GM19467 (cell line): ENCODE measurements around the gene PIP5K1C.
"Not testable (repeated sequence)": the region's sequence is repeated elsewhere in the genome, so short reads cannot be mapped to it uniquely, and the experiment has no call there.

Source experiments
- ATAC-seq: cut with Tn5 transposase; IDR thresholded peaks from one replicate; pipeline ENCODE4 v1.9.1; 2021; ENCODE audit warnings: mild to moderate bottlenecking, moderate library complexity; ENCODE audit not compliant: unreplicated experiment

Gene PIP5K1C

DNA sequence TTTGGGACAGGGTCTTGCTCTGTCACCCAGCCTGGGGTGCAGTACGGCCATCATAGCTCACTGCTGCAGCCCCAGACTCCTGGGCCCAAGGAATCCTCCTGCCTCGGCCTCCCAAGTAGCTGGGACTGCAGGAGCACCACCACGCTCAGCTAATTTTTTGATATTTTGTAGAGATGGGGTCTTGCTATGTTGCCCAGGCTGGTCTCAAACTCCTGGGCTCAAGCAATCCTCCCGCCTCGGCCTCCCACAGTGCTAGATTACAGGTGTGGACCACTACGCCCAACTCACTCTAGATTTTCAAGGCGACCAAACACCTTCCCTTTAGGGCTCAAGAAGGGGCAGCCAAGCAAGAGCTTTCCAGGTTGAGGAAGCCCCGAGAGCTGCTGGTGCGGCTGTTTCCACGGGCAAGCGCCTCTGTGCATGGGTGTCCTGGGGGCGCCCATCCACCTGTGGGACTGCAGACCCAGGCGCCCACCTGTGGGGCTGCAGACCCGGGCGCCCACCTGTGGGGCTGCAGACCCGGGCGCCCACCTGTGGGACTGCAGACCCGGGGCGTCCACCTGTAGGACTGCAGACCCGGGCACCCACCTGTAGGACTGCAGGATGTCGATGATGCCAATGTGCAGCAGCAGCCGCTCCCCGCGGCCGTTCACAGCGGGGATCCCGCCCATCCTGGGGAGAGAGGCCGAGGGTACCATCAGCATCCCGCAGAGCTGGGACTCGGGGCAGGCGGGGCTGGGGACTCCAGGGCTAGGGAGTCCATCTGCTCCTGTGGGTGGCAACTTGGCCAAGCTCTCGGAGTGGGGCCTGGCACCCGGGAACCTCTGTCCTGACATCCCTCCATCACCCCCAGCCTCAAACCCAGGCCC lies 52.0 kb downstream of the PIP5K1C start:
- ATAC-seq: no peak

DNA sequence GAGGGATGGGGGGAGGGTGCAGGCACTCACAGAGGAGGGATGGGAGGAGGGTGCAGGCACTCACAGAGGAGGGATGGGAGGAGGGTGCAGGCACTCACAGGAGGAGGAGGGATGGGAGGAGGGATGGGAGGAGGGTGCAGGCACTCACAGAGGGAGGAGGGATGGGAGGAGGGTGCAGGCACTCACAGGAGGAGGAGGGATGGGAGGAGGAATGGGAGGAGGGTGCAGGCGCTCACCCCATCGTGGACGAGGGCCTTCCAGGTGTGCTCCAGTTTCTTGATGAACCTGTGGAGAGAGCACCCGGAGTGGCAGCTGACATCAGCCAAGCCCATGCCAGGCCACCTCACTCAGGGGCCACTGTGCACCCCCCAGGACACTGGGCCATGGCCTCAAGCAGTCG lies 53.2 kb downstream of the PIP5K1C start:
- ATAC-seq: not testable (repeated sequence)

DNA sequence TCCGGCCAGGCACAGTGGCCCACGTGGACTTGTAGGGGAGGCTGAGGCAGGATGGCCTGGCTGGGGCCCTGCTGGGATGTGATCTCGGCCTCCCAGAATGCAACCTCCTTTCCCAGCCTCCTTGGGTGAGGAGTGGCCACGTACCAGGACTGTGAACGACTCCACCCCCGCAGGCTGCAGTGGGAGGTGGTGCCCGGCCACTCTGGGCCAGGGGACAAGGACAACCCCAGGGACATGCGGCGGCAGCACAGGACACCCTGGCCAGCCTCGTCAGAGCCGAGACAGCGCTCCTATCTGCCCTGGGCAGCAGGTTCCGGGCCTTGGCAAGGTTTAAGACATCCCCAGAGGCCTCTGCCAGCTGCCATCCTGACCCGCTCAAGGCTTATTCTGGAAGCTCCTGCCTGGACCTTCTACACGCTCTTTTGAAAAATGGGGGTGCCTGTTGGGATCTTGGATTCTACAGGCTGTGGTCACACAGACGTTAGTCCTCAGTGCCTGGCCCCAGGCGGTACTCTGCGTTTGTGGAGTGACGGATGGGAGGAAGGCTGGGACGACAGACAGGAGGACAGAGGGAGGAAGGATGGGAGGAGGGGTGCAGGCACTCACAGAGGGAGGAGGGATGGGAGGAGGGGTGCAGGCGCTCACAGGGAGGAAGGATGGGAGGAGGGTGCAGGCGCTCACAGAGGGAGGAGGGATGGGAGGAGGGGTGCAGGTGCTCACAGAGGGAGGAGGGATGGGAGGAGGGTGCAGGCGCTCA lies 53.8 kb downstream of the PIP5K1C start:
- no peak for ATAC-seq

DNA sequence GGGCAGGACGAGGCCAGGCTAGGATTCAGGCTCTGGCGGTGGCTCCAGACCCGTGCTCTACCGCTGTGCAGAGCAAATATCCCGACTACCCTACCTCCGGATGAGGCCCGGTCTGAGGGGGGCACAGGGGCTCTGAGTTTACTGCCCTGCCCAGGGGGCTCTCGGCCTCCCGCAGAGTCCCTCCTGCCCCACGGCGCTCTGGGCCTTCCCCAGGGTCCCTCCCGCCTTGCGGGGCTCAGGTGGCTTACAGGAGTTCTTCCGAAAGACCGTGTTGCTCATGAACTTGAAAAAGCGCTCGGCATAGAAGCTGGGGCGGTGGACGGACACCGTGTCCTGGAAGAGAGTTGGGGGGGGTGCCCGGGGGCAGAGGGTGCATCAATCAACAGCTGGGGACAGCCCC lies 54.5 kb downstream of the PIP5K1C start:
- no peak for ATAC-seq

DNA sequence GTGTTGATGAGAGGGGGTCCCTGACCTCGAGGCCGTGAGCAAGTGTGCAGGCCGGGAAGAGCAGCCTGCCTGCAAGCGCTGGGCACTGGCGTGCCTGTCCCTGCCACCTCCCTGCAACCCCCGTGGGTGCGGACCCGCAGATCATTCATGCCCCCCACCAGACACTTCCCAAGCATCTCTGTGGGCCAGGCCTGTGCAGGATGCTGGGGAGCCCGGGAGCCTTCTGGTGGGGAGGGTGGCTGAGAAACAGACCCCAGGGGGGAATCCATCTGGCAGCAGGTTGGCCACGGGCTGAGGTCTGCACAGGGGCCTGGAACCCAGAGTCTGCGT lies 55.2 kb downstream of the PIP5K1C start:
- no peak for ATAC-seq

DNA sequence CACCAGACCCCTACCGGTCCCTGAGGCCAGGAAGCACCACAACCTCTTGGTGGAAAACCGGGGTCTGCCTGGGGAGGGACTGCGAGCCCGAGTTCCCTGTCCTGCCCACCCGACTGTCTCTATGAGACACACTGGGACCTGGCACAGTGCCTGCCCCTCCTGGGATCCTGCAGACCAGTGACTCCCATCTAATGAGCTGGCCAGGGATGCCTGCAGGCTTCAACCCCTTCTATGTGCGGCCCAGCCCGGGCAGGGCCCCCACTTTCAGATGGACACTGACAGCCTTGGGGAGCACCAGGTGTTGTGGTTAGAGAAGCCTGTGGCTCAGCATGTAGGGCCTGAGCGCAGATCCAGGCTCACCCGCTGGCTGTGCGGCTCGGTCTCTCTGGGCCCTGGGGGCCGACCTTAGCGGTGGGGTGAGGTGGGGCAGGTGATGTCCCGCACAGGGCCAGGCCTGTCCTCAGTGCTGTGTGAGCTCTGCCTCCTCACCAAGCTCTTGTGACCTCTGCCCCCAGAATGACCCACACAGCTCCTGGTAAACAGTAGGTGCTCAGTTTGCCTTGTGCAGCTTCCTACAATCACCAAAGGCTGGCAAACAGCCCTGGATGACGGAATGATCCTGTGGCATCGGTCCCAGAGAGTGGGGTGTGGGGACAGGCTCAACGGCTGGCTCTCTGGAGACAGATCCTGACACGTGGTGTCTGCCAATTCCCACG lies 55.8 kb downstream of the PIP5K1C start:
- no peak for ATAC-seq

DNA sequence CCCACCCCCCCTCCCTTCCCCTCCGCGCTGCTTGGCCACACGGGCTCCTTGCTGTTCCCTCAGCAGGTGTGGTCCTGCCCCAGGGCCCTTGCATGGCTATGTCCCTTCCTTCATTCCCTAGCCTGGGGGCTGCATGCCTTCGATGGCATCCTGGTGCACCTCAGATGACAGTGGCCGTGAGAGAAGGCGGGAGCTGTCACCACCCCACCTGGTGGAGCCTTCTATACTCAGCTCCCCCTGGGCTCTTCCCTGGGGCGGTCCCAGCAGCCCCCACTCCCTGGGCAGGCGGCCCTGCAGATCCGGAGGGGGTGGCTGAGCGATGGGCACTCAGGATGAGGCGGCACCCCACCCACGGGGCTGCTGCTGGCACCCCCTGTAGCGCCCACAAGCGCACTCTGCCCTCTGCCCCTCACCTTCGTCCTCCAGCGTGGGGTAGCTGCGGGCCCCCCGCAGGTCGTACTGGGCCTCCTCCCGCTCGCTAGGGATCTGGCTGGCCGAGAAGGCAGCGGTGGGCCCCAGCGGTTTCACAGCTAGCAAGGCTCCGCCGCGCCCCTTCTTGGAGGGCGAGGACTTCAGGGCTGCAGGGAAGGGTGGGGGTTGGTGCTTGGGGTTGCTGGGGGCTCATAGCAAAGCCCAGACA lies 56.5 kb downstream of the PIP5K1C start:
- ATAC-seq: no peak

DNA sequence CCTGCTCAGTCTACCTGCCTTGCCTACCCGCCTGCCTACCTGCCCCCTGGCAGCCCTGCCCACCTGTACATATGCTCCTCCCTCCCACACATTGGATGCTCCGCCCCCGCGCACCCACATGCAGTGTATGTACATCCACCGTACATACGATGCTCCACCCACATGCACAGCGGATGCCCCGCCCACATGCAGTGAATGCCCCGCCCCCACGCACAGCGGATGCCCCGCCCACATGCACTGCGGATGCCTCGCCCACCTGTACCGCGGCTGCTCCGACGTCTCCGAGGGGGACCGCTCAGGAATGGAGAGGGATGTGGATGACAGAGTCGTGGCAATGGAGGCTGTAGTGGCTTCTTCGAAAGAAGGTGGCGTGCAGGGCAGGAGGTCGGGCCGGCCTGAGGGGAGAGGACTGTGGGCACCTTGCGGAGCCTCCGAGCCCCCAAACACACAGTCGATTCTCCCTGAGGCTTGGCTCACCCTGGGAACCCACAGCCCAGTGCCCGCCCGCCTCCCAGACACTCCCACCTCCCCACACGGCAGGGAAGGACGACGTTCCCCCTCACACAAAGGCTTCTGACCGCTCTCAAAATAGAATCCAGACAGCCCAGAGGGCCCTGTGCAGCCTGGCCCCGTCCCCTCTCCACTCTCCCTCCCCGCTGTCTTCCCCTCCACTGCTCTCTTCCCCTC lies 57.1 kb downstream of the PIP5K1C start:
- ATAC-seq: no peak

DNA sequence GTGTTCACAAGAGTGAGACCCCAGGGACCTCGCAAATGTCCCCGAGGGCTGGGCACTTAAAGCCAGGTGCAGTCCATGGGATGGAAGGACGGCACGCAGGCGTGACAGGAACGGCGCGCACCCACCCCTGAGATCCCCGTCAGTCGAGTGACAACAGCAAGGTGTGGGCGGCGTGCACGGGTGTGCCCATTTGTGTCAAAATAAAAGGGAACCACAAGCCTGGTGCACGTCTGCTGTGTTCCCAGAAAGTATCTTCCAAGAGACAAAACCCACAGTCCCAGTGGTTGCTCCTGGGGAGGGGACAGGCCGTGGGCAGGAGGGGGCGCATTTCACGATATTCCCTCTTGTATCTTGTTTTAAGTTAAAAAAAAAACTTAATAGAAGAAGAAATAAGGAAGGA lies 58.0 kb downstream of the PIP5K1C start:
- ATAC-seq: no peak

DNA sequence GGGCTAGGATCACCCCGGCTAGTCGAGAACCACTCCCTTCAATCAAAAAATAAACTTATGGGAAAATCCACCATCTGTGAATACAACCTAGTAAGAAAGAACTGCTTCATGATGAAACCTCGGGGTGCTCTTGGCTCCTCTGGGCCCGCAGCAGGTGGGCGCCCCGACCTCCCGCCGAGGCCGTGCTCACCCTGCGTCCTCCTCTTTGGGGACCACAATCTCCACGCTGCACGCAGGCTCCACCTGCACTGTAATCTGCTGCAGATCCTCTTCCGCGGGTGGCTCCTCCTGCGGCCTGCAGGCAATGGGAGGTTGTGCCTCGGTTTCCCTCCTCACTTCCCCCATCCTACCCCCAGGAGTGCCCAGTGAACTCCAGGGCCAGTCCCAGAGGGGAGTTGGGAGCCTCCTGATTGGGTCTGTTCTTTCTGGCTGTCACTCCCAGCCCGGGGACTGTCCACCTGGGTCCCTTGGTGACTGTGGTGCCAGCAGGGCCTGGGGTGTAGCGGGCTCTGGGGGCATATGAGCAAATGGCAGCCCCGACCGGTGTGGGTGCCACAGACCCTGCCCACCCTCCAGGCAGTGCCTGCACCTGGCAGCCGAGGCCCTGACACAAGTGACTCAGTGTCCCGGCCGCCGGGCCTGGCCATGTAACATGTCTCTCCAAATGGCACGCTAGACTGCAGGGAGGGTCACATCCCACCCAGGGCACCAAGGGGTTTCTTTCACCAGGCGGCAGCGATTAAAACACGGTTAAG lies 58.6 kb downstream of the PIP5K1C start:
- no peak for ATAC-seq

DNA sequence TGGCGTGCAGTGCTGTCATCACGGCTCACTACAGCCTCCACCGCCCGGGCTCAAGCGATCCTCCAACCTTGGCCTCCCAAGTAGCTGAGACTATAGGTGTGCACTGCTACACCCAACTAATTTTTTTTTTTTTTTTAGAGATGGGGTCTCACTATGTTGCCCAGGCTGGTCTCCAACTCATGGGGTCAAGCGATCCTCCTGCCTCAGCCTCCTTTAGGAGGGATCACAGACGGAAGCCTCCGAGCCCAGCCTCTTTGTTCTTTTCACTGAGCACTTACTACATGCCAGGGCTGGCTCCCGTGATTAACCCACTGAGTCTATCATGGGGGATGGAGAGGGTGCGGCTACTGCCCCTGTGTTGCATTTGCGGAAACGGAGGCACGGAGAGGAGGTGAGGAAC lies 60.8 kb downstream of the PIP5K1C start:
- ATAC-seq: no peak

DNA sequence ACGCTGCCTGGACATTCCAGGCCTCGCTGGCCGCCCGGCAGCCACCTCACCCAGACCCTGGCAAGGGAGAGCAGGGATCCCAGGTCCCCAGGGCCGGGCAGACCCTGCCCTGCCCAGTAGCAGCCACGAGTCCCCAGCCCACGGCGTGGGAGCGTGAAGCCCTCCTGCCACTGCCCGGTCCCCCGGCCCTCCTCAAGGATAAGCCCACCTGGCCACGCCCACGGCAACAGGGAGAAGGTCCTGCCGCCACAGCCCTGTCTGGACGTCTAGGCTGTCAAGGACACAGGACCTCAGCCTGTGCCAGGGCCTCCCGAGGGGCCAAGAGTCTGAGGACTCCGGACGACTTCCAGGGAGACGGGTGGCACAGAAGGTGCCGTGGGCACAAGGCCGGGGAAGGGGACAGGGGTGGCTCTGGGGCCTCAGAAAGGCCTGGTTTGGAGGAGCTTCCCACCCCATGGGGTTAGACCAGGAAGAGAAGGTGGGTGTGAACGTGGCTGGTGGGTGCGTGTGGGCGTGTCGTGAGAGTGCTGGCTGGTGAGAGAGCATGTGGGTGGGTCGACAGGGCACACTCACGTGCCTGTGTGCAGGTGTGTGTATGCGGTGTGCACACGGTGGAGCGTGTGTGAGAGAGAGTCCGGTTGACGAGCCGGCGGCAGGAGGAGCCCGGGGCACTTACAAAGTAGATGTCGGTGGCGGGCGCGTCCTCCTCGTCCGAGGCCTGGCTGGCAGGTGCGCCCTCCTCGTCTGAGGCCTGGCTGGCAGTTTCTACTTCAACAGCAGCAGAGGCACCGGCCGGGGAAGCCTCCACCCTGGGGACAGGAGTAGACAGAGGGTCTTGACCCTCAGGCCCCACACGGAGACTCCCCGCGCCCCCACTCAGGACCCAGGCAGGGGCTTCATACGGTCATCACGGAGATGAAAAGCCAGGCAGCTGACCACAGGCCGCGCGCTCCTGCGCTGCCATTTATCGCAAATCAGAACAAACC lies 61.8 kb downstream of the PIP5K1C start:
- no peak for ATAC-seq

DNA sequence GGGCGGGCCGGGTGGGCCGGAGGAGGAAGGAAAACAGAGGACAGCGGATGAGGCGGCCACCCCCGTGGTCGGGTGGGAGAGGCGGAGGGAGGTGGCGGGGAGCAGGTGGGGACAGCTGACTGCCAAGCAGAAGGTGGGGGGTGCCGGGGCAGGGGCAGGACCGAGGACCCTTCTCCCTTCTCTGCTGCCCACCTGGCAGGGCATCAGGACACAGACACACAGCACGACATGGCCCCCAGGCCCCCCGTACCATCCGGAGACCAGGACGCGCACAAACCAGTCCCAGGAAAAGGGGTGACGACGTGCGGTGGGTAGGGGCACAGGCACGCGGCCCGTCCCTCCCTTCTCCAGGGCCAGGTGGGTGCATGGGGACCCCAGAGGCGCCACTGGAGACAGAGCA lies 62.6 kb downstream of the PIP5K1C start:
- ATAC-seq: no peak

DNA sequence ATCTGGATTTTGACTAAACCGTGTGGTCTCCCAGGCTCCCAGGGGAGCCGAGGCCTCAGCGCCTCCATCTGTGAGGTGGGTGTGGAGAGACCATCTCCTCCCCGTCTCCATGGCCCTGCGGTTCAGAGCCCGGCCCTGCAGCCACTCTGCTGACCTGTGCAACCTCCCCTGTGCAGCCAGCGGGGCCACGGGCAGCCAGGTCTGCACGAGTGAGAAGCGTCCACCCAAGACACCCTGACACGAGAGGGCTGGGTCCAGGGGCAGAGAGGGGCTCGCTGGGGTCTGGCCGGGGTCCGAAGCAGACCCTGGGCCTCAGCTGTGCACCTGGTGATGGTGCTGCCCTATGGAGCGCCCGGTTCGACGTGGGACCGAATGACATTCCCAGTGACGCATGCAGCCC lies 63.3 kb downstream of the PIP5K1C start:
- ATAC-seq: no peak

DNA sequence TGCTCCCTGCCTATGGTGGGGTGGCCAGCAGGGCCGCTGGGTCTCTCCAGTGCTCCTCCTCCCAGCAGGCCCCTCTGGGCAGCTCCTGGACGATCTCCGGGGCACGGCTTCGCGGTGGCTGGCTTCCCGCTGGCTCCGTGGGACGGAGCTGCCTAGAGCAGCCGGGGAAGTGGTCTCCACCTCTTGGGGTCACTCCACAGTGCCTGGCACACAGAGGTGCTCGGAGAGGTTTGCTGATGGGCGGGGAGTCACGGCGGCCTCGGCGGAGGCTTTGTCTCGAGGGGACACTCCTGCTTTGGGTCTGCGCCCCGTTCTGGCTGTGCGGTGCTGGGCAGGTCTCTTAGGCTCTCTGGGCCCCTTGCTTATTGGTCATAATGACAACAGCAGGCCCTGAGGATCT lies 63.8 kb downstream of the PIP5K1C start:
- ATAC-seq: no peak

DNA sequence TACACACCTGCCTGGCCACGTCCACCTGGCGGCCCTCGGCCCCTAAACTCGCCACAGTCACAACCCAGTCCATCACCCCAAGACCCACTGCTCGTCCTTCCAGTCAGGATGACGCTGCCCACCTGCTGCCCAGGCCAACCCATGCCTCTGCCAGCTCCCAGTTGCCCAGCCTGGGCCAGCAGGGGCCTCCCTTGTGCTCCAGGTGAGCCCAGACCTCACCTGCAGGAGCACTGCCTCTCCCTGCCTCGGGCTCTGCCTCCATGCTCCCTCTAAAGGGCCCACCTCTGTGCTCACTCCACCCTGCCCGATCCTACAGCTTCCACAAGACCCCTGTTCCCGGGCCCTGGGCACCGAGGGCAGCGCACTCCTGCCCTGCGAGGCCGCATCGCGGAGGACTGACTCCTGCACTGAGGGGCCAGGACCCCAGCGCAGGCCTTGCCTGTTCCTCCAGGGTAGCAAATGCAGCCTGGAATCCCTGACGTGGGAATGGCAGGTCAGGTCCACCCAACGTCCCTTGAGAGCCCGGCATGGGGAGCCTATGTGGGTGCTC lies 65.7 kb downstream of the PIP5K1C start:
- ATAC-seq: no peak

DNA sequence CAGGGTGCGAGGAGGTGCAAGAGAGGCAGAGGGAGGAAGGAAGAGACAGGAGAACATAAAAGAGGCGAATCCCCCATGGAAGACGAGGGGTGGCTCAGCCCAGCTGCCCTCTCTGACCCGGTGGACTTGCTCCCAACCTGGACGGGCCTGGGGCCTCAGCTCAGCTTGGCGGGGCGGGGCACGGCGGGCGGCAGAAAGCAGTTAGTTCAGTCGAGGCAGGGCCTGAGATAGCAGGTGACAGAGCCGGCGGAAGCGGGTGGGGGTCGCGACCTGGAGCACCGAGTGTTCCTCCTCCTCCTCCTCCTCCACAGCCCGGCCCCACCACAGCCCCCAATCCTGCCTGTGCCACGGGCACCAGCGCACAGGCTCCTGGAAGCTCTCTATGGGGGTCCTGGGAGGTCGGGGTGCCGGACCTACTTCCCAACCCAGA lies 66.7 kb downstream of the PIP5K1C start:
- no peak for ATAC-seq

DNA sequence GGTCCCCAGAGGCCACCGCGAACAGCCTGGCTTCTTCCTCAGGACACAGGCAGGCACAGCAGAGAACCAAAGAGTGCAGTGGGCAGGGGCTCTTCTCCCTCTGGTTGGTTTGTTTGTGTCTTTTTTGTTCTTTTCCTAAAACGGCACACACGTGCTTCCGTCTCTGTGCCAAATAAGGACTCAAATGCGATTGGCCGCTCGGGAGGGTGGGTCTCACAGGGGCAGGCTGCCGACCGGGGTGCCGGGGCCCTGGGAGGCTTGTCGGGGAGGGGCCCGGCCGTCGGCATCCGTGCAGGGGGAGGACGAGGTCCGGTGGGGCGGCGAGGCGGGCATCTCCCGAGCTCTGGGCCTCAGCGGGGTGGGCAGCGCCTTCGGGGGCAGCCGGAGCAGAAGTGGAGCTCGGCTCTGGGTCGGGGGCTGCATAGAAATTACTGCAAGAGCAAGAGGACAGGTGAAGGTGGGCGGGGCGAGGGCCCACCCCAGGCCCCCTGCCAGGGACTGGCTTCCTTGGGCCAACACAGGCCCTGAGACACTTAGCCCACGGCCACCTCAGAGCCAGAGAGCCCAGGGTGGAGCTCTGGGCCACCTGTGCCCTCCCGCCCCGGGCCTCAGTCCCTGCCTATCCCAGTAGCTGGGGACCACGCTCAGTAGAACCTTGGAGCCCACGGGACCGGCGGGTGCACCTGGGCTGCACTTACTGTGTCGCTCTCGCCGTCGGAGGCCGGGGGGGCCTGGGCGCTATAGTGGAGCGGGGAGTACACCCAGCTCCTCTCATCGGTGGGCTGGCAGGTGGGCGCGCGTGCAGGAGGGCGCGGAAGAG lies 67.3 kb downstream of the PIP5K1C start:
- no peak for ATAC-seq
